Activated naive CD8-positive, alpha-beta T cell (primary cell): ENCODE measurements around the gene PRPF6.
A peak's percentile ranks its signal among the peaks of the same experiment; 100 is the strongest.

ENCODE experiments used
- H3K27ac Mint-ChIP-seq: one replicate; pipeline ENCODE4 v1.8.0; 2021; ENCODE audit warnings: mixed read lengths
- H3K27me3 Mint-ChIP-seq: one replicate; pipeline ENCODE4 v1.8.0; 2021; ENCODE audit warnings: mixed read lengths
- H3K36me3 Mint-ChIP-seq: one replicate; pipeline ENCODE4 v1.8.0; 2021; ENCODE audit warnings: mixed read lengths
- H3K4me1 Mint-ChIP-seq: one replicate; pipeline ENCODE4 v1.8.0; 2021; ENCODE audit warnings: low read depth, mixed read lengths
- H3K4me3 Mint-ChIP-seq: one replicate; pipeline ENCODE4 v1.8.0; 2021; ENCODE audit warnings: mild to moderate bottlenecking, mixed read lengths
- H3K9me3 Mint-ChIP-seq: one replicate; pipeline ENCODE4 v1.8.0; 2021; ENCODE audit warnings: low read depth, mixed read lengths

Gene PRPF6

GRCh38 chr20:63980806-63981728 is at the start of gene PRPF6:
Gene PRPF6, plus strand, starts transcription at chr20:63981132. Its CDS starts 114 bp downstream, at chr20:63981246.
- peak within 1 kb of the TSS; percentile 98 for H3K27ac Mint-ChIP-seq
- peaks cover 66% of the 10 kb centered on the region for H3K4me1 Mint-ChIP-seq
- peak within 1 kb of the TSS; percentile 93 for H3K4me3 Mint-ChIP-seq
- no peaks in the 10 kb centered on the region for H3K27me3 Mint-ChIP-seq
- H3K9me3 Mint-ChIP-seq: no peaks in the 10 kb centered on the region
- peaks cover 9% of the 10 kb centered on the region for H3K36me3 Mint-ChIP-seq

DNA sequence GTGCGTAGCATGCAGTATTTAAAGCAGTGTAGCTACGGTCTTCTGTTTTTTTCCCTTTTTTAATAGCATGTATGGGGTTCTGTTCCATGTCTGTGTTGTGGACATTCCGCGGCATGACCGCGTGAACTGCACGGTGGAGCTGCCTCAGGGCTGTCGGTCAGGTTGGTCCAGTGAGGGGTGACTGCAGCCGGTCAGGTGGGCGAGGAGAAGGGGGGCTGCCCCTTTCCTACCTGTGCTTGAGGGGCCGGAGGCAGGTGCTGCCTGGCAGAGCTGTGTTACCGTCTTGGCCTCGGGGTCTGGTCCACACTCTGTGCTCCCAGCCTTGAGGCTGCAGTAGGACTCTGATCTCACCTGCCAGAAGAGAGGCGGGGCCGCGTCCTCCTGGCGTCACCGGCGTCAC is 49.2 kb upstream of the PRPF6 start:
- Mint-ChIP-seq H3K4me3 (no peak overlapping the region), H3K4me1 (peaks cover 5% of the 10 kb centered on the region), H3K27me3 (no peaks in the 10 kb centered on the region), H3K9me3 (no peaks in the 10 kb centered on the region), H3K27ac (no peak overlapping the region), H3K36me3 (no peaks in the 10 kb centered on the region)

DNA sequence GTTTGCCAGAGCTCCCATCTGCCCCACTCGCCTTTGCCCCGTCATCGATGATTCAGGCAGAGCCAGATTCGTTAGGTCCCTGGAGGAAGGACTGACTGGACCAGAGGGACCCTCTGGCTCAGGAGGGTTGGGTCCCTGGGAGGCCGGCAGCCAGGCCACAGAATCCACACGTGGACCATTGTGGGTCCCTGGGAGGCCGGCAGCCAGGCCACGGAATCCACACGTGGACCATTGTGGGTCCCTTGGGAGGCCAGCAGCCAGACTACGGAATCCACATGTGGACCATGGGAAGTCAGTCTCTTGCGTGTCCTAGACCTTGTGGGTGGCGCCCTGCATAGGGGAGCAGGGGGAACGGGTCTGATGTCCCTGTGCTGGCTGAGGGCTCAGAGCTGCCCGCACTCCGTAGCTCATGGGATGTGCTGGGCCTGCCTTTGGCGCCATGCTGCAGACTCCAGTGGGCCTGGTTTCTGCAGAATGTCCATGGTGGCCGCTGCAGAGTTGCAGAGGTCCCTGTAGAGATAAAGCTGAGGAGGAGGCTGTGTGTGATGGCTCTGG is 48.2 kb upstream of the PRPF6 start:
- Mint-ChIP-seq H3K4me1 (peaks cover 1% of the 10 kb centered on the region), H3K9me3 (no peaks in the 10 kb centered on the region), H3K36me3 (peaks cover 2% of the 10 kb centered on the region), H3K4me3 (no peak overlapping the region), H3K27me3 (no peaks in the 10 kb centered on the region), H3K27ac (no peak overlapping the region)

DNA sequence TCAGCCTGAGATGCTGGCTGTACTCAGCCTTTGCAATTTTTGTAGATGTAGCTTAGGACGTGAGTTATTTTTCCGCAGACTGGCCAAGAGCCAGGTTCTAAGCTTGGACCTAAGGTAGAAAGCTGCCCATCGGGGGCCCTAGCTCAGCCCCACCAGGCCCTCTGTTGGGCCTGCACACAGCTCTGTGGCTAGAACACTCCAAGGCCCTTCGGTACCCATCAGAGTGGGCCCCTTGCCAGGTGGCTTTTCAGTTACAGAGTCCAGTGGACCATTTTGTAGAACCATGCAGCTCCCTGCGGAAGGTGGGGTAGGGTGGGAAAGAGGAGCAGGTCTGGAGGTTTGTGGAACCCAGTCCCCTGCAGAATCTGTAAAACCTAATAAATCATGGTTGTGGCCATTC is 47.3 kb upstream of the PRPF6 start:
- H3K27me3 Mint-ChIP-seq: no peaks in the 10 kb centered on the region
- H3K4me1 Mint-ChIP-seq: peaks cover 1% of the 10 kb centered on the region
- H3K36me3 Mint-ChIP-seq: peaks cover 2% of the 10 kb centered on the region
- no peak overlapping the region for H3K27ac Mint-ChIP-seq
- no peak overlapping the region for H3K4me3 Mint-ChIP-seq
- H3K9me3 Mint-ChIP-seq: no peaks in the 10 kb centered on the region

DNA sequence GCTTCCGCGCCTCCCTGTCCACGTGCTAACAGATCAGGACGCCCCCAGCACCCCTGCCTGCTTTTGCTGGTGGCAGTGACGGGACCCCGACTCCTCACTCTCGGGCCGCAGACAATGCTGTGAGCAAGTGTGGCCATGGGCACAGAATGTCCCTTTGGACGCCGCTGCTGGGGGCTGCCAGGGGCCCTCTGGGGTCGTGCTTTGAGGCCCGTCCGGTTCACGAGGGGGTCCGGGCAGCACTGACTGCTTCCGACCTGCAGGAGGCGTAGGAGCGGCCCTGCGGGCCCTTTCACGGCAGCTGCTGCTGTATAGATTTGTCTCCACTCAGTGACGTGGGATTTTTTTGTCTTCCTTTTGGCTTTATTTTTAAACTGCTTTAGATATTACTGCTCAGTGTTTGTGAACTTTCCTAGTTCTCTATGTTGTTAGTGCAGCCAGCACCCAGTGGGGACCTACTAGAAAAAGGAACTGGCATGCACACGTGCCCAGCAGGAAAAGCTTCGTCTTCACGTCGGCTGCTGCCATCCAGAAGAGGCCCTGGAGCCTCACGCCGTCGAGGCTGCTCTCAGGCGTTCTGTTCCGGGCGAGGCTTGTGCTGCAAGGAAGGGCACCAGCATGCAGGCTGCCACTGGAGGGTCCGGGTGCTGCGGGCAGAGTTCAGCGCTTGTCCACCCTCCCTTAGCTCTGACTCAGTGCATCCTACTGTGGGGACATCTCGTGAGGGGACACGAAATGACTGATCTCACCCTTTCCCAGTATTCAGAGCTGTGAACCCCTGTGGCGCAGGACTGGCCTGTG is 46.5 kb upstream of the PRPF6 start:
- H3K4me3 Mint-ChIP-seq: no peak overlapping the region
- peaks cover 2% of the 10 kb centered on the region for H3K36me3 Mint-ChIP-seq
- H3K27me3 Mint-ChIP-seq: no peaks in the 10 kb centered on the region
- peaks cover 1% of the 10 kb centered on the region for H3K4me1 Mint-ChIP-seq
- no peaks in the 10 kb centered on the region for H3K9me3 Mint-ChIP-seq
- H3K27ac Mint-ChIP-seq: no peak overlapping the region

DNA sequence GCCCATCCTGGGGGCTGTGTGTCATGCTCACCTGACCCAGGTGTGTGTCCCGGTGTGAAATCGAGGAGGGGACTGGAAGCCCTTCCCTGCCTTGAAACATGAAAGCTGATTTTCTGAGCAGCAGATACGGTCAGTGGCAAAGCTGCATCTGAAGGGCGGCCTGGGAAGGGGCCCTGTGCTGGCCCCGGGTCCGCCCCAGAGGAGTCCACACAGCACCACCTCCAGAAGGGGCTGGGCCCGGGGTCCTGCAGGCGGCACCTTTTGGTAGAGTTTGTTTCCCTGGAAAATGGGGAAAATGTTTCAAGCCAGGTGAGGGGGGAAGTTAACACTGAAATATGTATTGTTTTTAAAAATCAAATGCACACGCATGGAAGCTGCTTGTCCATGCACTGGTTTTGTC is 45.5 kb upstream of the PRPF6 start:
- Mint-ChIP-seq H3K4me1 (peaks cover 1% of the 10 kb centered on the region), H3K27ac (no peak overlapping the region), H3K9me3 (no peaks in the 10 kb centered on the region), H3K27me3 (no peaks in the 10 kb centered on the region), H3K4me3 (no peak overlapping the region), H3K36me3 (peaks cover 2% of the 10 kb centered on the region)

DNA sequence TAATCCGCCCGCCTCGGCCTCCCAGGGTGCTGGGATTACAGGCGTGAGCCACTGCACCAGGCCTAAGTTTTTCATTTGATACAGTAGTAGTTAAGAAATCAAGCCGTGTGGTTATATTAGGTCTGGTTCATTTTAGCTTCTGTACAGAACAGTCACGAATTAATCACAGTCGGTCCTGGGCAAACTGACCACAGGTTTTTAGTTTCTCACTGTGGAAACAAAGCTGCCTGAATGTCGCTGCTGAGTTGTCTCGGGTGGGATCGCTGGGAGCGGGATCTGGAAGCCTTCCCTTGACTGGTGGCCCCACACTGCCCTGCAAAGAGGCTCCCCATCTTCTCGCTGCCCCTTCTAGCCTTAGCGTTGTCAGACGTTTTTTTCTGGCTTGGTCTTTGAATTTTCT is 43.3 kb upstream of the PRPF6 start:
- Mint-ChIP-seq H3K9me3 (no peaks in the 10 kb centered on the region), H3K36me3 (peaks cover 2% of the 10 kb centered on the region), H3K27ac (no peak overlapping the region), H3K4me3 (no peak overlapping the region), H3K4me1 (peaks cover 8% of the 10 kb centered on the region), H3K27me3 (no peaks in the 10 kb centered on the region)

GRCh38 chr20:63939061-63939935 is 41.6 kb upstream of the PRPF6 start:
- Mint-ChIP-seq H3K4me1 (peaks cover 8% of the 10 kb centered on the region), H3K27me3 (no peaks in the 10 kb centered on the region), H3K27ac (no peak overlapping the region), H3K9me3 (no peaks in the 10 kb centered on the region), H3K4me3 (no peak overlapping the region), H3K36me3 (peaks cover 2% of the 10 kb centered on the region)

GRCh38 chr20:63940071-63940471 is 40.9 kb upstream of the PRPF6 start:
- H3K4me3 Mint-ChIP-seq: no peak overlapping the region
- peaks cover 7% of the 10 kb centered on the region for H3K4me1 Mint-ChIP-seq
- H3K27ac Mint-ChIP-seq: no peak overlapping the region
- H3K36me3 Mint-ChIP-seq: peaks cover 2% of the 10 kb centered on the region
- H3K27me3 Mint-ChIP-seq: no peaks in the 10 kb centered on the region
- H3K9me3 Mint-ChIP-seq: no peaks in the 10 kb centered on the region

DNA sequence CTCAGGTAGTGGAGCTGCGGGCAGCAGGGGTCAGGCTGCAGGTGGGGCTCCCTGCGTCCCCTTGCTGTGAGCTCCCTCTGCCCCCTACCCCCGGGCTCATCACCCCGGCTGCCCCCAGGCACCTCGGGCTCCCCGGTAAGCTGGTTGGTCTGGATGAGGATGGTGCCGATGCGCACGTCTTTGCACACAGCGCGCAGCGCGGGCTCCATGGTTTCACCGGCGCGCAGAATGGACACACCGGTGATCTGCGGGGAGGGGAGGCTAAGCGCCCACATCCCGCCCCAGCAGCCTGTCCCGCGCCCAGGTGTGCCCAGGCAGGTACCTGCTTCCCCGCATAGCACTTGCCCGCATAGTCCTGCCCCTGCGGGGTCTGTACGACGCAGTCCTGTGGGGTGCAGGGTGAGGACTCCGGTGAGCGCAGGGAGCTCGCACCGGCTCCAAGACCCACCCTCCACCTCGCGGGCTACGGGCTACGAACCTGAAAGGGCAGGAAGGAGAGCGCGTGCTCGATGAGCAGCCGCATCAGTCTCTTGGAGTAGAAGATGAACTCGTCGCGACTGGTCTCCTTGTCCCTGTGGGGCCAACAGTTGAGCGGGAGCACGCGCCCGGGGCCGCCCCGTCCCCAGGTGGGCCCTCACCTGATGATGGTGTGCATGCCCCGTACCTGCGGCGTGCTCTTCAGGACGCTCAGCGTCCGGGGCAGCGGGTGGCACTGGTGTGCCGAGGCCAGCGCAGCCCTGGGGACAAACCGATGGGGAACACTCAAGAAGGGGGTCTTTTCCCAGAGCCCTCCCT is 40.3 kb upstream of the PRPF6 start:
- Mint-ChIP-seq H3K4me1 (peaks cover 9% of the 10 kb centered on the region), H3K4me3 (no peak overlapping the region), H3K27ac (no peak overlapping the region), H3K36me3 (peaks cover 2% of the 10 kb centered on the region), H3K9me3 (no peaks in the 10 kb centered on the region), H3K27me3 (no peaks in the 10 kb centered on the region)

GRCh38 chr20:63941282-63942081 is 39.5 kb upstream of the PRPF6 start:
- Mint-ChIP-seq H3K4me1 (peaks cover 10% of the 10 kb centered on the region), H3K36me3 (peaks cover 2% of the 10 kb centered on the region), H3K27ac (no peak overlapping the region), H3K9me3 (no peaks in the 10 kb centered on the region), H3K4me3 (no peak overlapping the region), H3K27me3 (no peaks in the 10 kb centered on the region)

- H3K4me1 Mint-ChIP-seq: peaks cover 17% of the 10 kb centered on the region
- H3K4me3 Mint-ChIP-seq: no peak overlapping the region
- peaks cover 2% of the 10 kb centered on the region for H3K36me3 Mint-ChIP-seq
- H3K27ac Mint-ChIP-seq: peak overlapping the region; percentile 70
- H3K27me3 Mint-ChIP-seq: no peaks in the 10 kb centered on the region
- no peaks in the 10 kb centered on the region for H3K9me3 Mint-ChIP-seq
Measured at GRCh38 chr20:63942250-63942951, 38.5 kb upstream of the PRPF6 start.
